DMS53 treated with DMSO at 0.1 percent for 48 hours (cell line): Measurements from ENCODE around the gene RELL1.

ENCODE experiments used
- DNase-seq: peaks from one replicate; lab custom pipeline; 2025; ENCODE audit not compliant: unreplicated experiment; lab: John Stamatoyannopoulos, UW

Gene RELL1

GRCh38 chr4:37686373-37687193, at the start of gene RELL1:
Gene RELL1, minus strand, starts transcription at chr4:37686376. Its CDS starts 89 bp downstream, at chr4:37686287.
- peak; percentile 96 for DNase-seq

GRCh38 chr4:37735578-37735977, 49.4 kb upstream of the RELL1 start:
- no peak for DNase-seq

GRCh38 chr4:37734989-37735388, 48.8 kb upstream of the RELL1 start:
- no peak for DNase-seq

GRCh38 chr4:37733240-37733867, 47.2 kb upstream of the RELL1 start:
- no peak for DNase-seq

- no peak for DNase-seq
Measured at GRCh38 chr4:37732526-37733186, 46.5 kb upstream of the RELL1 start.

GRCh38 chr4:37729649-37730004, 43.5 kb upstream of the RELL1 start:
- DNase-seq = no peak

- DNase-seq = no peak
Measured at GRCh38 chr4:37728064-37728463, 41.9 kb upstream of the RELL1 start.

- no peak for DNase-seq
Measured at GRCh38 chr4:37727635-37728034, 41.5 kb upstream of the RELL1 start.

GRCh38 chr4:37726666-37727065, 40.5 kb upstream of the RELL1 start:
- no peak for DNase-seq

GRCh38 chr4:37725718-37726117, 39.5 kb upstream of the RELL1 start:
- no peak for DNase-seq

GRCh38 chr4:37723067-37723466, 36.9 kb upstream of the RELL1 start:
- DNase-seq = no peak

- DNase-seq = peak; percentile 69
Measured at GRCh38 chr4:37721995-37722638, 35.9 kb upstream of the RELL1 start.

- no peak for DNase-seq
Measured at GRCh38 chr4:37719021-37719420, 32.8 kb upstream of the RELL1 start.

GRCh38 chr4:37717576-37717975, 31.4 kb upstream of the RELL1 start:
- DNase-seq = no peak

- DNase-seq = no peak
Measured at GRCh38 chr4:37715889-37716402, 29.8 kb upstream of the RELL1 start.

- DNase-seq = no peak
Measured at GRCh38 chr4:37710491-37710890, 24.3 kb upstream of the RELL1 start.

GRCh38 chr4:37706032-37706431, 19.9 kb upstream of the RELL1 start:
- DNase-seq = no peak

GRCh38 chr4:37705571-37705970, 19.4 kb upstream of the RELL1 start:
- no peak for DNase-seq

- DNase-seq = no peak
Measured at GRCh38 chr4:37699868-37700481, 13.8 kb upstream of the RELL1 start.

GRCh38 chr4:37697566-37697965, 11.4 kb upstream of the RELL1 start:
- no peak for DNase-seq
